Measurements from ENCODE around the gene CEP128. TPM values are rescaled to one million over a fixed set of nuclear protein-coding genes. Genes with fewer than 3 reads are reported as not detected.

CEP128 gene
- total RNA-seq, 2 experiments from 2014 or later, result 19.4 to 22.8 TPM

DNA sequence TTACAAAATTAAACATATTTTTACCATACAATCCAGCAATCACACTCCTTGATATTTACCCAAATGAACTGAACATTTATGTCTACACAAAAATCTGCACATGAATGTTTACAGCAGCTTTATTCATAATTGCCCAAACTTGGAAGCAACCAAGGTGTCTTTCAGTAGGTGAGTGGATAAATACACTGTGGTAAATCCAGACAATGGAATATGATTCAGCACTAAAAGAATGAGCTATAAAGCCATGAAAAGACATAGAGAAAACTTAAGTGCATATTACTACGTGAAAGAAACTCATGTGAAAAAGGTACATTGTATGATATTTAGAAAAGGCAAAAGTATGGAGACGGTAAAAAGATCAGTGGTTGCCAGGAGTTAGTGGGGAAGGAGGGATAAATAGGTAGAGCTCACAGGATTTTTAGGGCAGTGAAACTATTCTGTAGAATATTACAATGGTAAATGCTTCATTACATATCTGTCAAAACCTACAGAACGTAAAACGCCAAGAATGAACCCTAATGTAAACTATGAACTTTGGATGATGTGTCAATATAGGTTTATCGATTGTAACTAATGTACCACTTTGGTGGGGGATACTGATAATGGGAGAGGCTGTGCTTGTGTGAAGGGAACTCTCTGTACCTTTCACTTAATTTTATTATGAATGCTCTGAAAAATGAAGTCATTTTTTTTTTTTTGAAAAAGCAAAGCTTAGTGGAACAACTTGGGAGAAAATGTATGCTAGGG lies 295.7 kb downstream of the CEP128 start:
- Mint-ChIP-seq H3K4me1 (ENCODE audit: low read depth) (no peaks in the 10 kb centered on the region), H3K9me3 (peaks cover 3% of the 10 kb centered on the region), H3K27me3 (no peaks in the 10 kb centered on the region), H3K27ac (no peak overlapping the region), H3K4me3 (no peak overlapping the region), H3K36me3 (peaks cover 1% of the 10 kb centered on the region)
- intact Hi-C loops (cut with micrococcal nuclease), result no loop called here
- no peak for DNase-seq
- ChIA-PET CTCF (no interaction called here), POLR2A (no interaction called here)

DNA sequence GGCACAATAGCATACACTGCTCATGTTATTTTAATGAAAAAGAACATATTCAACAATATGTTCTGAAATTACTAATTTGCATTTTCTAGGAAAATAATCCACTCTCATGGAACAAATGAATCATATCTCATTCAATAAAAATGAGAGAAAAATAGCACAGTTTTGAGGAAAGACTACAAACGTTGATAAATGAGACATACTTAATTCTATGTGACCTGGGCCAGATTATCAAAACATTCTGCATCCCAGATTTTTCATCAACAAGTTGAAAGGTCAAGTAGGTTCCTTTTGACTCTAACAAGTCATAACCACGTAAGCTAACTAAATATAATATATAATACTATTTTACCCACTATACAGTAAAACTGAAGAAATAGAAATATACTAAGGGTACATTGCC lies 296.7 kb downstream of the CEP128 start:
- Mint-ChIP-seq H3K4me3 (no peak overlapping the region), H3K27me3 (no peaks in the 10 kb centered on the region), H3K9me3 (no peaks in the 10 kb centered on the region), H3K27ac (no peak overlapping the region), H3K4me1 (ENCODE audit: low read depth) (no peaks in the 10 kb centered on the region), H3K36me3 (peaks cover 1% of the 10 kb centered on the region)
- intact Hi-C loops (cut with micrococcal nuclease), result no loop called here
- ChIA-PET CTCF (no interaction called here), POLR2A (no interaction called here)
- no peak for DNase-seq

DNA sequence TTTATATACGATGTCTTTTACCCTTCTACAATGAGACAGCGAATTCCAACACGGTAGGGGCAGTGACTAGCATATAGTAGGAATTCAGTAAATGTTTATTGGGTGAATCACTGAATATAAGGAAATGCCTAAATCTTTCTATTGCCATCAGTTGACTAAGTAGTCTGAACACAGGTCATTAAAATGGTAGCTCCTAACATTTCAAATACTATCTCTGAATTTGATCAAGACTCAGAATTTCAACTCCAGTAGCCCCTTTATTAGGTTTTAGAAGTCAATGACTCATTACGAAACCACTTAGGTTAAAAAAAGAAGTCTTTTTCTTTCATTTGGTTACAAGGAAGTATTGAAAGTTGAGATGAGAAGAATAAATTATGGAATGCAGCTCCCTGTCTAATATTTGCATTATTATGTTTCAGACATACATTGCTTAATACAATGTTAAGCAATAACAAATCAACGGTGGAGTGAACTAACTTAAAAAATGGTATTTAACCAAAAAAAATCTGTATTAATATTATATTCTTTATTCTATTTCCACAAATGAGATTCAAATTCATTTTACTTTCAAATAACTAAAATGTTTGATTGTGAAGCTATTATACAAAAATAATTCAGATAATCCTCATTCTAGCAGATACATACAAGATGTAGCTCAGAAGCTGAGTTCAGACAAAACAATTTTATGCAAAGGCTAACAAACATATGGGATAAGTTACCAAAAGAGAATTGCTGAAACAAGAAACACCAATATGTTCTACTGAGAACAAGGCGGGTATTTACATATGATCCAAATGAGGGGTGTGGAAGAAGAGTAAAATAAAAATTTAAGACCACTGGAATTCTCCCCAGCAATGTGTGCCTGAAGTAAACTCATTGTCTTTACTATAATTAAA lies 302.7 kb downstream of the CEP128 start:
- Mint-ChIP-seq H3K27me3 (no peaks in the 10 kb centered on the region), H3K4me3 (no peak overlapping the region), H3K4me1 (ENCODE audit: low read depth) (no peaks in the 10 kb centered on the region), H3K27ac (no peak overlapping the region), H3K36me3 (peaks cover 9% of the 10 kb centered on the region), H3K9me3 (no peaks in the 10 kb centered on the region)
- ChIA-PET POLR2A (no interaction called here), CTCF (no interaction called here)
- DNase-seq, result no peak
- intact Hi-C loops (cut with micrococcal nuclease), result no loop called here

DNA sequence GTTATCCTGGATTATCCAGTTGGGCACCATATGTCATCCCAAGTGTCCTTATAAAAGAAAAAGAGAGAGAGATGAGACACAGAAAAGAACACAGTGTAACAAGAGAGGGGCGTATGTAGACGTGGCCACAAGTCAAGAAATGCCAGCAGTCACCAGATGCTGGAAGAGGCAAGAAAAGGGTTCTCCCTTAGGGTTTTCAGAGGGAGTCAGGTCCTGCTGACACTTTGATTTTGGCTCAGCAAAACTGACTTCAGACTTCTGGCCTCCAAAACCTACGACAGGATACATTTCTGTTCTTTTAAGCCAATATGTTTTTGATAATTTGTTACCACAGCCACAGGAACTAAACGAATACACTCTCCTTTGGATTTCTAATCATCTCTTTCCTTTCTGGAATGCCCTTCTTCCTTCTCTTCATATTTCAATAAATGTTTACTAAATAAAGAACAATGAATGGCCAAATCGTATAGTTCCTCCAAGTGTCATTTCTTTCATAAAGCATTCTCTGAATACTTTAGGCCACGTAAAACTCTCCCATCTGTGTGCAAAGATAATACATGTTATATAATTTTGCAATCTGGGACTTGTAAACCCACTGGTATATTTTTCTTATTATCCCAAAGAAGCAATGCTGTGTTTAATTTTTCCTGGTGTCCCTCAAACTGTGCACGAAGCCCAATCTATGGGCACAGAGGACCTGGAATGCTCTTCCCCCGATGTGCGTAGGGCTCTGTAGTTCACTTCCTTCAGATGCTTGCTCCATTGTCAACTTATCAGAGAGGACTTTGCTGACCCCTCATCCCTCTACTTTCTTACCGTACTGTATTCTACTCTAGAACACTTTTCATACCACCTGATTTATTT lies 303.6 kb downstream of the CEP128 start:
- DNase-seq, result no peak
- POLR2A ChIA-PET, result no interaction called here
- no peaks in the 10 kb centered on the region for H3K27me3 Mint-ChIP-seq
- intact Hi-C loops (cut with micrococcal nuclease), result no loop called here
- no peaks in the 10 kb centered on the region for H3K4me1 Mint-ChIP-seq (ENCODE audit: low read depth)
- CTCF ChIA-PET, result no interaction called here
- H3K27ac Mint-ChIP-seq, result no peak overlapping the region
- peaks cover 9% of the 10 kb centered on the region for H3K36me3 Mint-ChIP-seq
- no peaks in the 10 kb centered on the region for H3K9me3 Mint-ChIP-seq
- no peak overlapping the region for H3K4me3 Mint-ChIP-seq

DNA sequence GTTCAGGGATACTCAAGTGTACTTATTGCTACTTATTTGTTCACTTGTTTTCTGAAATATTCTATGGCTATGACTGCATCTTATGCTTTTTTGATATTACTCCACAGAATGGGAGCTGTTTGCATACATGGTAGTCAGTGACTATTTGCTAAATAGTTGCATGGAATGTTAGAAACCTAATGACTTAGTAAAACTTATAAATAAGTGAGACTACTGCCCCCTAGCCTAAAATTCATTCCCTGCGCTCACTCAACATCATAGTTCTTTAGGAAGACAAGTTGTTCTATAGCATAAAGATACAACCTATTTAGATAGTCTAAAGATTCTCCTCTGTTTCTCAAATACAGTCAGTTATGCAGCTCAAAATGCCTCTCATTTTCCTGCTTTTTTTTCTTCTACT lies 305.5 kb downstream of the CEP128 start:
- no peaks in the 10 kb centered on the region for H3K4me1 Mint-ChIP-seq (ENCODE audit: low read depth)
- H3K27me3 Mint-ChIP-seq, result no peaks in the 10 kb centered on the region
- no peak overlapping the region for H3K4me3 Mint-ChIP-seq
- no peaks in the 10 kb centered on the region for H3K9me3 Mint-ChIP-seq
- ChIA-PET CTCF (no interaction called here), POLR2A (no interaction called here)
- H3K36me3 Mint-ChIP-seq, result peaks cover 8% of the 10 kb centered on the region
- H3K27ac Mint-ChIP-seq, result no peak overlapping the region
- intact Hi-C loops (cut with micrococcal nuclease), result no loop called here
- DNase-seq, result no peak

DNA sequence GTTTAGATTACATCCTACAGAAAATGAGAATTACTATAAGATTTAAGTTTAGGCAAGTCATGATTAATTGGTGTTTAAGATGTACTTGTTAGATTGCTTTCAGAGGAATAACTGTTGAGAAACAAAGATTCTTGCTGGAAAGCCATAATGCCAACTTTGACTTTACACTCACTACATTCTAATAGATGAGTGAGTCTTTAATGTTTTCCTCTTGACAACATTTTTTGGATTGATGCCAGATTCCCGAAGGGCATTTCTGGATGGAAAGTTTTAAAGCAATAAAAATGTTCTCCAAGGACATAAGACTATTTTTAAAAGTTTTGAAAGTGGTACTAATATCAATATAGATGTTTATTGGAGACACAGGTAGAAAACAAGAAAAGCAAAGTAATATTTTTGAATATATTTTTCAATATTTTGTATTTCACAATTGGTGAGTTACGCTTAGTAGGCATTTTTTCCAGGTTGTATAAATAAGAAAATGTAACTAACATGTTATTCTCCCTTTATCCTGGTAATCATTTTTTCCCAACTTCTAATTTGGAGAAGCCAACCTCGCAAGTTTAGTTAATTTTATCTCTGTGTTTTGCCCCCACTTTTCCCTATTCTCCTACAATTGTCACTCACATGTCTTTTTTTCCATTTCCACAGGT lies 307.3 kb downstream of the CEP128 start:
- intact Hi-C loops (cut with micrococcal nuclease), result no loop called here

DNA sequence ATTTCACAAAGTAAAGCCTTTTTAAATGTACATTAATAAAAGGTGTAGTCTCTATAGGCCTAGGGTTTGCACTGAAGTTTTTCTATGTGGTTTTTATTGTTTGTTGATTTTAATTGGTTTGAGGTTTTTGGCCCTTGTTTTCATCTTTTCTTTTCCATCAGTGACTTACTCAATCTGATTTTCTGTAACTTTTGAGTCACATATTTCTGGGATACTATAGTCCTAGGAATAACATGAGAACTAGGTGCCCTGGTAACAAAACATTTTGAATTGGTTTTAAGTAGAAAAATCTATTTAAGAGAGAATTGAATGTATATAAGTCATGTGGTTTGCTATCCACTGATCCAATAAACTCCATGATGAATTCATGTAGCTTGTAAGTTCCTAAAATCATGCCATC lies 311.9 kb downstream of the CEP128 start:
- Mint-ChIP-seq H3K4me1 (ENCODE audit: low read depth) (no peaks in the 10 kb centered on the region), H3K36me3 (peaks cover 2% of the 10 kb centered on the region), H3K27me3 (no peaks in the 10 kb centered on the region), H3K9me3 (peaks cover 9% of the 10 kb centered on the region), H3K4me3 (no peak overlapping the region), H3K27ac (no peak overlapping the region)
- intact Hi-C loops (cut with micrococcal nuclease), result no loop called here
- no peak for DNase-seq
- ChIA-PET POLR2A (no interaction called here), CTCF (no interaction called here)

More for the DNA sequence above, 307.3 kb downstream of the CEP128 start:
- H3K27ac Mint-ChIP-seq, result no peak overlapping the region
- H3K36me3 Mint-ChIP-seq, result peaks cover 8% of the 10 kb centered on the region
- no peaks in the 10 kb centered on the region for H3K4me1 Mint-ChIP-seq (ENCODE audit: low read depth)
- POLR2A ChIA-PET, result no interaction called here
- DNase-seq, result no peak
- H3K4me3 Mint-ChIP-seq, result no peak overlapping the region
- no peaks in the 10 kb centered on the region for H3K9me3 Mint-ChIP-seq
- CTCF ChIA-PET, result no interaction called here
- H3K27me3 Mint-ChIP-seq, result no peaks in the 10 kb centered on the region

DNA sequence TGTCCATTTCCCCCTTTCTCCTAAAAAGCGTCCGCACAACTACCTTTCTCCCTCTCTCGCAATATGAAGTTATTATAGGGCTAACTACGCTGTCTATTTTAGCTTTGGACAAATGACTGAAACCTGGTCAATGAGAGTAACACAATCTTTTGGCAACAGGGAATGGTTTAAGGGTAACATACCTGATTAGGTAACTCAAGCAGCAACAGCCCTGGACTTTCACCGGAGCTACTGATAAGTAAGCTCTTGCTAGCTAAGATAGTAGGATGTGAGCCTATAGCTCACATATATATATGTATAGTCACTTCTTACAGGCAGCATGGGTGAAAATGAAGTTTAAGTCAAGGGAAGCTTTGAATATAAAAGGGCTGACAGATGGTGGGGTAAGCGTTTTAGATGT lies 313.0 kb downstream of the CEP128 start:
- DNase-seq, result no peak
- intact Hi-C loops (cut with micrococcal nuclease), result no loop called here
- H3K36me3 Mint-ChIP-seq, result peaks cover 2% of the 10 kb centered on the region
- no peak overlapping the region for H3K4me3 Mint-ChIP-seq
- no peak overlapping the region for H3K27ac Mint-ChIP-seq
- H3K4me1 Mint-ChIP-seq (ENCODE audit: low read depth), result no peaks in the 10 kb centered on the region
- no peaks in the 10 kb centered on the region for H3K27me3 Mint-ChIP-seq
- peaks cover 17% of the 10 kb centered on the region for H3K9me3 Mint-ChIP-seq
- POLR2A ChIA-PET, result no interaction called here
- CTCF ChIA-PET, result no interaction called here

DNA sequence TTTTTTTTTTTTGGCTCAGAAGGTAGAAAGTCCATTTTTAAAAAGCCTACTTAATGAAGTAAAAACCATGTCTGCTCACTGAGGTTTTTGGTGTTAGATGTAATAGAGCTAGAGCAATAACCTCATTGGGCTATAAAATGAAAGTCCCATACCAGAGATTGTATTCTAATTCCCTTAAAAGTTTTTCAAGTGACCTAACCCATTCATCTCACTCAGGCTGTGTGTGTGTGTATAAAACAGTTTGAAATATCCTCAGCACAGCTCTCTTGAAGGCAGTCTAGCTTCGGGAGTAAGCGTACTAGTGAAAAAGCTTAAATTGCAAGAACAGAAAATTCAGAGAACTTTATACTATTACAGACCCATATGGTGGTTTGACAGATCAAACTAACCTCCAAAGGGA lies 313.8 kb downstream of the CEP128 start:
- peaks cover 2% of the 10 kb centered on the region for H3K36me3 Mint-ChIP-seq
- peaks cover 17% of the 10 kb centered on the region for H3K9me3 Mint-ChIP-seq
- ChIA-PET CTCF (no interaction called here), POLR2A (no interaction called here)
- H3K27me3 Mint-ChIP-seq, result no peaks in the 10 kb centered on the region
- H3K4me3 Mint-ChIP-seq, result no peak overlapping the region
- H3K4me1 Mint-ChIP-seq (ENCODE audit: low read depth), result no peaks in the 10 kb centered on the region
- DNase-seq, result no peak
- H3K27ac Mint-ChIP-seq, result no peak overlapping the region
- intact Hi-C loops (cut with micrococcal nuclease), result no loop called here

DNA sequence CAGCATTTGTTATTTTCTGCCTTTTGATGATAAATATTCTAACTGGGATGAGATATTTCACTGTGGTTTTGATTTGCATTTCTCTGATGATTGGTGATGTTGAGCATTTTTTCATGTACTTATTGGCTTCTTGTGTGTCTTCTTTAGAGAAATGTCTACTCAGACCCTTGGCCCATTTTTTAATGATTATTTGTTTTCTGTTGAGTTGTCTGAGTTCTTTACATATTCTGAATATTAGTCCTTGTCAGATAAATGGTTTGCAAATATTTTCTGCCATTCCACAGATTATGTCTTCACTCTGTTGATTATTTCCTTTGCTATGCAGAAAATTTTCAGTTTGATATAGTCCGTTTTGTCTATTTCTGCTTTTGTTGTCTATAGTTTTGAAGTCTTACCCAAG lies 317.0 kb downstream of the CEP128 start:
- intact Hi-C loops (cut with micrococcal nuclease), result no loop called here

DNA sequence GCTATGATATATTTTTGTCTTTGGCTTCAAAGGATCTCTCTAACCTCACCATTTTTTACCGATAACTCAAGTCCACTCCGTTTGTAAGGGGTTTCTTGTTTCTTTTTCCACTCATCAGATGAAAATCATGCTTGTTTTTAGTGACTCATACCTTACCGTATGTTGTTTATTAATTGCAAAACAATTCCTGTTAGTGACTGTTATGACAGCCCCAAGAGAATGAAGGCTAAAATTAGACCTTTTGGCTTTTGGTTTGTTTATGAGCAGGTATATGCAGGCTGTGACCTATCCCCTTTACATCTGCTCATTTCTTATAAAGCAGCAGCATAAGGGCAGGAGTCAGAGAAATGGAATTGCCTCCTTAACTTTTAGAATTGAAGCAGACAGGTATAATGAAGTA lies 319.8 kb downstream of the CEP128 start:
- peaks cover 17% of the 10 kb centered on the region for H3K9me3 Mint-ChIP-seq

More for the DNA sequence above, 317.0 kb downstream of the CEP128 start:
- POLR2A ChIA-PET, result no interaction called here
- CTCF ChIA-PET, result no interaction called here
- no peaks in the 10 kb centered on the region for H3K4me1 Mint-ChIP-seq (ENCODE audit: low read depth)
- no peak overlapping the region for H3K27ac Mint-ChIP-seq
- H3K4me3 Mint-ChIP-seq, result no peak overlapping the region
- peaks cover 17% of the 10 kb centered on the region for H3K9me3 Mint-ChIP-seq
- peaks cover 2% of the 10 kb centered on the region for H3K36me3 Mint-ChIP-seq
- DNase-seq, result no peak
- no peaks in the 10 kb centered on the region for H3K27me3 Mint-ChIP-seq

DNA sequence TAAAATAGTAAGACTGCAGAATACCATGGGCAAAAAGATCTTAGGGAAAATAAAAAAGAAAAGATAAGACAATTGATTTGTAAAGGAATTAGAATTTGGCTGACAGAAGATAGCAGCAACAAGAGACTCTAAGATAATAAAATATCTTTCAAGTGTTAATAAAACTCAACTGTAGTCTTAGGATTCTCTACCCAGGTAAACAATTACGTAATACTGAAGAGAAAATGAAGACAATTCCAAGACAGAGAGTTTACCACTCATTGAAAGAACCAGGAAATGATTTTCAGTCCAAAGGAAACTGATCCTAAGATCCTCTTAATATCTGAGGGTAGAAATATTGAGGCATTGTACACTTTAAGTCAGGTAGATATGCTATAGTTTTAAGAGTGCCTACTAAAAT lies 321.1 kb downstream of the CEP128 start:
- no peak overlapping the region for H3K27ac Mint-ChIP-seq
- CTCF ChIA-PET, result no interaction called here

More for the DNA sequence above, 319.8 kb downstream of the CEP128 start:
- Mint-ChIP-seq H3K4me1 (ENCODE audit: low read depth) (no peaks in the 10 kb centered on the region), H3K36me3 (peaks cover 5% of the 10 kb centered on the region), H3K27me3 (no peaks in the 10 kb centered on the region), H3K4me3 (no peak overlapping the region), H3K27ac (no peak overlapping the region)
- no peak for DNase-seq
- CTCF ChIA-PET, result no interaction called here
- POLR2A ChIA-PET, result no interaction called here
- intact Hi-C loops (cut with micrococcal nuclease), result no loop called here

More for the DNA sequence above, 321.1 kb downstream of the CEP128 start:
- peaks cover 5% of the 10 kb centered on the region for H3K36me3 Mint-ChIP-seq
- no peaks in the 10 kb centered on the region for H3K4me1 Mint-ChIP-seq (ENCODE audit: low read depth)
- DNase-seq, result no peak
- intact Hi-C loops (cut with micrococcal nuclease), result no loop called here
- H3K27me3 Mint-ChIP-seq, result no peaks in the 10 kb centered on the region
- H3K4me3 Mint-ChIP-seq, result no peak overlapping the region
- POLR2A ChIA-PET, result no interaction called here
- H3K9me3 Mint-ChIP-seq, result peaks cover 15% of the 10 kb centered on the region
